SK-N-SH (cell line): ENCODE measurements around the gene ETF1. TPM values are rescaled to one million over a fixed set of nuclear protein-coding genes. Genes with fewer than 3 reads are reported as not detected.

Experiments used
- CTCF ChIA-PET: fragments of 300-600, 350-600 bp; formaldehyde crosslinking; extraction: SDS; loops from one replicate; lab custom pipeline; 2021; lab: Yijun Ruan, JAX
- POLR2A ChIA-PET: fragments of 350-600 bp; sonication (Branson Sonifier 250); formaldehyde crosslinking; extraction: SDS; loops from one replicate; lab custom pipeline; 2020; ENCODE audit warnings: antibody characterized with exemption, inconsistent platforms; lab: Yijun Ruan, JAX
- DNase-seq: peaks from one replicate; pipeline ENCODE4 v3.0.0; 2012
- H2AFZ ChIP-seq: fragments of 200-600 bp; sonication (generic); 2 replicates; pipeline ENCODE4 v1.8.1; 2016; ENCODE audit warnings: antibody characterized with exemption, mild to moderate bottlenecking, low read depth
- H3F3A ChIP-seq: fragments of 200-600 bp; sonication (generic); replicated peaks from 2 replicates; pipeline ENCODE3; 2016; ENCODE audit warnings: antibody characterized with exemption, mild to moderate bottlenecking; ENCODE audit not compliant: insufficient read depth
- H3K27ac ChIP-seq, 2 experiments: fragments of 200-500 bp in 1 of 2; fragments of 200-600 bp in 1 of 2; sonication (Bioruptor generic) in 1 of 2; sonication (generic), shearing (Covaris generic) in 1 of 2; 2 replicates each; pipeline versions ENCODE4 v1.5.1 to v1.6.1; 2014 to 2016; ENCODE audit warnings: low read depth in 2 of 2, inconsistent platforms in 1 of 2, low read length in 1 of 2, mild to moderate bottlenecking in 1 of 2, mixed read lengths in 1 of 2
- H3K27me3 ChIP-seq: fragments of 200-600 bp; sonication (generic), shearing (Covaris generic); 2 replicates; pipeline ENCODE4 v1.6.1; 2016; ENCODE audit warnings: mixed run types; ENCODE audit not compliant: insufficient read depth
- H3K36me3 ChIP-seq, 2 experiments: fragments of 200-500 bp in 1 of 2; fragments of 200-600 bp in 1 of 2; sonication (Bioruptor generic) in 1 of 2; sonication (generic) in 1 of 2; replicated peaks in 1 of 2; 2 replicates each; pipeline versions ENCODE3 to v1.5.1; 2014 to 2016; ENCODE audit warnings: low read length in 1 of 2, mild to moderate bottlenecking in 1 of 2; ENCODE audit not compliant: insufficient read depth in 2 of 2, control insufficient read depth in 1 of 2
- H3K4me1 ChIP-seq, 2 experiments: fragments of 200-500 bp in 1 of 2; fragments of 200-600 bp in 1 of 2; sonication (Bioruptor generic) in 1 of 2; sonication (generic), shearing (Covaris generic) in 1 of 2; 2 replicates each; pipeline versions ENCODE4 v1.5.1 to v1.6.1; 2014 to 2016; ENCODE audit warnings: low read depth in 1 of 2, low read length in 1 of 2, mixed run types in 1 of 2; ENCODE audit not compliant: insufficient read depth in 2 of 2, control insufficient read depth in 1 of 2
- H3K4me2 ChIP-seq: fragments of 200-600 bp; sonication (generic), shearing (Covaris generic); 2 replicates; pipeline ENCODE4 v1.6.1; 2017; ENCODE audit warnings: mixed run types
- H3K4me3 ChIP-seq, 2 experiments: fragments of 200-500 bp in 1 of 2; fragments of 200-600 bp in 1 of 2; sonication (Bioruptor generic) in 1 of 2; sonication (generic), shearing (Covaris generic) in 1 of 2; 2 replicates each; pipeline versions ENCODE4 v1.5.1 to v1.8.1; 2014 to 2016; ENCODE audit warnings: low read depth in 2 of 2, inconsistent platforms in 1 of 2, low read length in 1 of 2, mild to moderate bottlenecking in 1 of 2, mixed read lengths in 1 of 2, moderate library complexity in 1 of 2
- H3K79me2 ChIP-seq: fragments of 200-600 bp; sonication (generic); 2 replicates; pipeline ENCODE4 v1.8.1; 2017; ENCODE audit warnings: mild to moderate bottlenecking; ENCODE audit not compliant: insufficient read depth
- H3K9ac ChIP-seq: fragments of 200-600 bp; sonication (generic); 2 replicates; pipeline ENCODE4 v1.6.1; 2017; ENCODE audit warnings: mixed run types
- H3K9me2 ChIP-seq: fragments of 200-600 bp; sonication (generic); 2 replicates; pipeline ENCODE4 v1.6.1; 2017; ENCODE audit warnings: mixed run types
- H3K9me3 ChIP-seq: fragments of 200-600 bp; sonication (generic); 2 replicates; pipeline ENCODE4 v1.6.1; 2017; ENCODE audit warnings: mixed run types, mild to moderate bottlenecking, moderate library complexity
- H4K20me1 ChIP-seq: fragments of 200-600 bp; sonication (generic); 2 replicates; pipeline ENCODE4 v1.6.1; 2017; ENCODE audit warnings: mild to moderate bottlenecking, mixed run types; ENCODE audit not compliant: insufficient read depth
- CTCF ChIP-seq: fragments of 200-600 bp; sonication (generic); IDR thresholded peaks from 2 replicates; pipeline ENCODE4 v1.6.1; 2017; ENCODE audit warnings: antibody characterized with exemption, mild to moderate bottlenecking, moderate library complexity
- FOXJ3 ChIP-seq: sonication (generic); formaldehyde crosslinking; IDR thresholded peaks from 2 replicates; pipeline ENCODE4 v1.5.1; 2020; ENCODE audit warnings: mild to moderate bottlenecking, missing genetic modification reagents
- RAD21 ChIP-seq: IDR thresholded peaks from 2 replicates; pipeline ENCODE4 v1.6.1; 2012; ENCODE audit warnings: mild to moderate bottlenecking, low read length
- REST ChIP-seq: IDR thresholded peaks from 2 replicates; pipeline ENCODE4 v1.6.1; 2012; ENCODE audit warnings: mild to moderate bottlenecking, low read depth, low read length, moderate library complexity
- USF1 ChIP-seq: IDR thresholded peaks from 2 replicates; pipeline ENCODE4 v1.4.0; 2012; ENCODE audit warnings: low read depth, borderline replicate concordance
- WGBS: methylation state at CpG from one replicate; pipeline ENCODE4 v1.1.6; 2017; ENCODE audit warnings: low lambda C conversion rate; 5-methylcytosine and 5-hydroxymethylcytosine counted together
- polyA plus RNA-seq, 3 experiments: library from polyadenylated mRNA; depleted of rRNA; stranded (reverse); fragments of >200 nt; gene quantifications; 2 replicates each; pipeline ENCODE4 v1.2.3, GENCODE V29; 2012

The ETF1 gene
- polyA plus RNA-seq, 1 of the 3 experiments (the other 2 are of a cell fraction): 36.7 TPM

GRCh38 chr5:138569782-138570181 is 26.7 kb upstream of the ETF1 start:
- DNase-seq: no peak
- Histone ChIP-seq H3F3A (peaks cover 19% of the 10 kb centered on the region), H2AFZ (no peak overlapping the region), H3K27me3 (no peaks in the 10 kb centered on the region), H3K9me2 (no peaks in the 10 kb centered on the region), H3K9me3 (no peaks in the 10 kb centered on the region), H3K36me3 (peaks cover 65 to 85% of the 10 kb centered on the region in 2 experiments), H3K4me1 (peaks cover 2 to 10% of the 10 kb centered on the region in 2 experiments; a peak in 2 of 4 replicates), H3K4me3 (no peak overlapping the region), H3K9ac (no peak overlapping the region), H3K27ac (no peak overlapping the region), H3K79me2 (peaks cover 99% of the 10 kb centered on the region), H4K20me1 (peaks cover 14% of the 10 kb centered on the region), H3K4me2 (no peak overlapping the region)
- ChIA-PET POLR2A (no interaction called here), CTCF (interaction anchor here (1.4 to 3.2 kb wide), 2 partner anchors 18 to 22 kb away, joined by 3 to 13 read pairs; no protein-coding TSS in a partner anchor)
- 93% methylated on average over 7 of the region's 7 CpGs for WGBS
- TF ChIP-seq USF1: no peak
- TF ChIP-seq RAD21: no peak
- no peak for TF ChIP-seq FOXJ3 (CRISPR knock-in tag)

- 92% methylated on average over 16 of the region's 16 CpGs for WGBS
- ChIA-PET CTCF (interaction anchor here (0.9 to 3.2 kb wide), 4 partner anchors 11 to 119 kb away, joined by 4 to 13 read pairs (median 4); no protein-coding TSS in a partner anchor), POLR2A (no interaction called here)
- no peak overlapping the region for H3K4me3 ChIP-seq
- H4K20me1 ChIP-seq: peaks cover 22% of the 10 kb centered on the region
- no peak overlapping the region for H3K4me2 ChIP-seq
- H3K9me3 ChIP-seq: no peaks in the 10 kb centered on the region
- no peak for TF ChIP-seq REST
- peak; percentile 24 for TF ChIP-seq CTCF
- DNase-seq: peak; percentile 15
- peaks cover 21% of the 10 kb centered on the region for H3F3A ChIP-seq
- no peak overlapping the region for H2AFZ ChIP-seq
- peaks cover 99% of the 10 kb centered on the region for H3K79me2 ChIP-seq
- H3K9me2 ChIP-seq: no peaks in the 10 kb centered on the region
- 0 out of 4 replicates have a peak overlapping the region, but pooled peaks of 1 of the 2 experiments have one; percentile 0 for H3K27ac ChIP-seq
- H3K9ac ChIP-seq: no peak overlapping the region
- no peaks in the 10 kb centered on the region for H3K27me3 ChIP-seq
- peaks cover 72 to 93% of the 10 kb centered on the region in 2 experiments for H3K36me3 ChIP-seq
- H3K4me1 ChIP-seq: 0 out of 4 replicates have a peak, but pooled peaks cover 0 to 4% of the 10 kb centered on the region in 2 experiments
These were observed 25.2 kb upstream of the ETF1 start for GRCh38 chr5:138568061-138568824.
